Rectal smooth muscle tissue (tissue), 1 donor: ENCODE data around the gene CAV2.

Experiments used
- H3K27ac ChIP-seq: one replicate; pipeline ENCODE4 v1.7.0; 2013; ENCODE audit warnings: low read depth, low read length, inconsistent platforms
- H3K27me3 ChIP-seq: one replicate; pipeline ENCODE4 v1.7.0; 2013; ENCODE audit warnings: low read length; ENCODE audit not compliant: control insufficient read depth, insufficient read depth
- H3K36me3 ChIP-seq: one replicate; pipeline ENCODE4 v1.7.0; 2013; ENCODE audit warnings: low read length; ENCODE audit not compliant: control insufficient read depth, insufficient read depth
- H3K4me1 ChIP-seq: one replicate; pipeline ENCODE4 v1.7.0; 2013; ENCODE audit warnings: low read length; ENCODE audit not compliant: control insufficient read depth, insufficient read depth
- H3K4me3 ChIP-seq: one replicate; pipeline ENCODE4 v1.7.0; 2013; ENCODE audit warnings: low read length
- H3K9ac ChIP-seq: one replicate; pipeline ENCODE4 v1.7.0; 2013; ENCODE audit warnings: low read length

CAV2 gene

GRCh38 chr7:116499168-116500077 lies at the start of gene CAV2:
TSS of gene CAV2 (plus strand) at chr7:116499738. CDS start at chr7:116499782, 44 bp downstream.
- Histone ChIP-seq H3K4me3 (peak within 1 kb of the TSS; percentile 87), H3K27ac (peak within 1 kb of the TSS; percentile 99), H3K9ac (peak within 1 kb of the TSS; percentile 80), H3K27me3 (peaks cover 6% of the 10 kb centered on the region), H3K36me3 (no peaks in the 10 kb centered on the region), H3K4me1 (peaks cover 18% of the 10 kb centered on the region)

- Histone ChIP-seq H3K27me3 (no peaks in the 10 kb centered on the region), H3K36me3 (no peaks in the 10 kb centered on the region), H3K4me1 (peaks cover 19% of the 10 kb centered on the region), H3K9ac (no peak overlapping the region), H3K27ac (peak overlapping the region; percentile 63), H3K4me3 (no peak overlapping the region)
Measured at GRCh38 chr7:116449950-116450349, 49.6 kb upstream of the CAV2 start.

GRCh38 chr7:116451957-116452729 lies 47.4 kb upstream of the CAV2 start:
- no peak overlapping the region for H3K9ac ChIP-seq
- H3K4me3 ChIP-seq: no peak overlapping the region
- H3K36me3 ChIP-seq: no peaks in the 10 kb centered on the region
- H3K4me1 ChIP-seq: peaks cover 19% of the 10 kb centered on the region
- no peaks in the 10 kb centered on the region for H3K27me3 ChIP-seq
- H3K27ac ChIP-seq: no peak overlapping the region

- no peak overlapping the region for H3K27ac ChIP-seq
- H3K9ac ChIP-seq: no peak overlapping the region
- no peak overlapping the region for H3K4me3 ChIP-seq
- H3K36me3 ChIP-seq: no peaks in the 10 kb centered on the region
- H3K27me3 ChIP-seq: no peaks in the 10 kb centered on the region
- H3K4me1 ChIP-seq: peaks cover 9% of the 10 kb centered on the region
Measured at GRCh38 chr7:116454377-116454776, 45.2 kb upstream of the CAV2 start.

- H3K4me3 ChIP-seq: no peak overlapping the region
- H3K27me3 ChIP-seq: no peaks in the 10 kb centered on the region
- H3K36me3 ChIP-seq: no peaks in the 10 kb centered on the region
- H3K27ac ChIP-seq: no peak overlapping the region
- H3K4me1 ChIP-seq: peaks cover 3% of the 10 kb centered on the region
- H3K9ac ChIP-seq: no peak overlapping the region
Measured at GRCh38 chr7:116455009-116455408, 44.5 kb upstream of the CAV2 start.

GRCh38 chr7:116455499-116455898 lies 44.0 kb upstream of the CAV2 start:
- Histone ChIP-seq H3K4me3 (no peak overlapping the region), H3K4me1 (peaks cover under 1% of the 10 kb centered on the region), H3K36me3 (no peaks in the 10 kb centered on the region), H3K9ac (no peak overlapping the region), H3K27ac (no peak overlapping the region), H3K27me3 (no peaks in the 10 kb centered on the region)

GRCh38 chr7:116461500-116461899 lies 38.0 kb upstream of the CAV2 start:
- Histone ChIP-seq H3K9ac (no peak overlapping the region), H3K4me3 (no peak overlapping the region), H3K4me1 (peaks cover 3% of the 10 kb centered on the region), H3K27me3 (no peaks in the 10 kb centered on the region), H3K36me3 (no peaks in the 10 kb centered on the region), H3K27ac (no peak overlapping the region)

- Histone ChIP-seq H3K4me3 (no peak overlapping the region), H3K27ac (no peak overlapping the region), H3K27me3 (no peaks in the 10 kb centered on the region), H3K36me3 (no peaks in the 10 kb centered on the region), H3K4me1 (peaks cover 3% of the 10 kb centered on the region), H3K9ac (no peak overlapping the region)
Measured at GRCh38 chr7:116463956-116464355, 35.6 kb upstream of the CAV2 start.

- H3K27me3 ChIP-seq: no peaks in the 10 kb centered on the region
- H3K27ac ChIP-seq: no peak overlapping the region
- H3K36me3 ChIP-seq: no peaks in the 10 kb centered on the region
- H3K4me1 ChIP-seq: peaks cover 3% of the 10 kb centered on the region
- no peak overlapping the region for H3K9ac ChIP-seq
- H3K4me3 ChIP-seq: no peak overlapping the region
Measured at GRCh38 chr7:116464375-116464774, 35.2 kb upstream of the CAV2 start.

- H3K27me3 ChIP-seq: no peaks in the 10 kb centered on the region
- H3K4me3 ChIP-seq: no peak overlapping the region
- H3K4me1 ChIP-seq: peaks cover 3% of the 10 kb centered on the region
- no peaks in the 10 kb centered on the region for H3K36me3 ChIP-seq
- H3K9ac ChIP-seq: no peak overlapping the region
- H3K27ac ChIP-seq: no peak overlapping the region
Measured at GRCh38 chr7:116465125-116465524, 34.4 kb upstream of the CAV2 start.

GRCh38 chr7:116468534-116468933 lies 31.0 kb upstream of the CAV2 start:
- no peaks in the 10 kb centered on the region for H3K27me3 ChIP-seq
- H3K9ac ChIP-seq: no peak overlapping the region
- peaks cover 3% of the 10 kb centered on the region for H3K4me1 ChIP-seq
- no peak overlapping the region for H3K27ac ChIP-seq
- no peaks in the 10 kb centered on the region for H3K36me3 ChIP-seq
- no peak overlapping the region for H3K4me3 ChIP-seq

GRCh38 chr7:116477625-116478024 lies 21.9 kb upstream of the CAV2 start:
- Histone ChIP-seq H3K36me3 (no peaks in the 10 kb centered on the region), H3K27me3 (no peaks in the 10 kb centered on the region), H3K4me1 (no peaks in the 10 kb centered on the region), H3K9ac (no peak overlapping the region), H3K27ac (no peak overlapping the region), H3K4me3 (no peak overlapping the region)
